IPS DF 6.9 (cell line): ENCODE measurements around the gene TBC1D13.
A peak's percentile ranks its signal among the peaks of the same experiment; 100 is the strongest.

Source experiments
- DNase-seq: peaks from one replicate; pipeline ENCODE4 v3.0.0-alpha.2; 2013; ENCODE audit warnings: low read depth, low spot score
- H3K27ac ChIP-seq: one replicate; pipeline ENCODE4 v1.5.1; 2013; ENCODE audit warnings: low read length, control low read depth
- H3K27me3 ChIP-seq: 2 replicates; pipeline ENCODE4 v1.6.1; 2013; ENCODE audit warnings: mild to moderate bottlenecking, low read length; ENCODE audit not compliant: control insufficient read depth, insufficient read depth
- H3K36me3 ChIP-seq: 2 replicates; pipeline ENCODE4 v1.6.1; 2013; ENCODE audit warnings: low read length; ENCODE audit not compliant: control insufficient read depth, insufficient read depth
- H3K4me1 ChIP-seq: 2 replicates; pipeline ENCODE4 v1.6.1; 2013; ENCODE audit warnings: low read length; ENCODE audit not compliant: control insufficient read depth, insufficient read depth
- H3K4me3 ChIP-seq: 2 replicates; pipeline ENCODE4 v1.5.1; 2013; ENCODE audit warnings: mild to moderate bottlenecking, low read length
- H3K9me3 ChIP-seq: 2 replicates; pipeline ENCODE4 v1.6.1; 2013; ENCODE audit warnings: low read length, inconsistent platforms; ENCODE audit not compliant: control insufficient read depth, insufficient read depth
- WGBS: extraction: QIAGEN DNeasy Blood & Tissue Kit; methylation state at CpG from one replicate; pipeline ENCODE4 v1.1.7; 2013; ENCODE audit warnings: mixed read lengths, missing lambda C conversion rate; ENCODE audit not compliant: insufficient read length, insufficient coverage; 5-methylcytosine and 5-hydroxymethylcytosine counted together

Gene TBC1D13

GRCh38 chr9:128820665-128821583, 33.9 kb downstream of the TBC1D13 start:
- H3K27ac ChIP-seq, result no peak overlapping the region
- no peaks in the 10 kb centered on the region for H3K27me3 ChIP-seq
- DNase-seq, result no peak
- H3K4me3 ChIP-seq, result no peak overlapping the region
- WGBS, result no CpG with 5 or more reads among the region's 24 CpGs
- H3K9me3 ChIP-seq, result no peaks in the 10 kb centered on the region
- H3K36me3 ChIP-seq, result peaks cover 33% of the 10 kb centered on the region
- H3K4me1 ChIP-seq, result no peaks in the 10 kb centered on the region; the same call in 1 of the 2 replicates

- no peaks in the 10 kb centered on the region for H3K27me3 ChIP-seq
- H3K4me1 ChIP-seq, result no peaks in the 10 kb centered on the region; the same call in 1 of the 2 replicates
- no peak overlapping the region for H3K27ac ChIP-seq
- DNase-seq, result no peak
- peaks cover 41% of the 10 kb centered on the region for H3K36me3 ChIP-seq
- H3K4me3 ChIP-seq, result no peak overlapping the region
- WGBS, result no CpG with 5 or more reads among the region's 16 CpGs
- H3K9me3 ChIP-seq, result no peaks in the 10 kb centered on the region
Measured at GRCh38 chr9:128821584-128822406, 34.7 kb downstream of the TBC1D13 start.

- H3K4me3 ChIP-seq, result no peak overlapping the region
- H3K27ac ChIP-seq, result no peak overlapping the region
- H3K4me1 ChIP-seq, result no peaks in the 10 kb centered on the region; the same call in 1 of the 2 replicates
- H3K9me3 ChIP-seq, result no peaks in the 10 kb centered on the region
- no peak for DNase-seq
- no CpG with 5 or more reads among the region's 22 CpGs for WGBS
- peaks cover 46% of the 10 kb centered on the region for H3K36me3 ChIP-seq
- no peaks in the 10 kb centered on the region for H3K27me3 ChIP-seq
Measured at GRCh38 chr9:128822407-128823042, 35.5 kb downstream of the TBC1D13 start.

- no peak overlapping the region for H3K4me3 ChIP-seq
- H3K27me3 ChIP-seq, result no peaks in the 10 kb centered on the region
- no CpG with 5 or more reads among the region's 19 CpGs for WGBS
- no peak for DNase-seq
- no peaks in the 10 kb centered on the region; the same call in 1 of the 2 replicates for H3K4me1 ChIP-seq
- no peaks in the 10 kb centered on the region for H3K9me3 ChIP-seq
- no peak overlapping the region for H3K27ac ChIP-seq
- H3K36me3 ChIP-seq, result peaks cover 46% of the 10 kb centered on the region
Measured at GRCh38 chr9:128823362-128823902, 36.4 kb downstream of the TBC1D13 start.

- H3K4me3 ChIP-seq, result no peak overlapping the region
- H3K9me3 ChIP-seq, result no peaks in the 10 kb centered on the region
- no CpG with 5 or more reads among the region's 12 CpGs for WGBS
- H3K36me3 ChIP-seq, result peaks cover 46% of the 10 kb centered on the region
- H3K27me3 ChIP-seq, result no peaks in the 10 kb centered on the region
- no peak for DNase-seq
- H3K27ac ChIP-seq, result no peak overlapping the region
- no peaks in the 10 kb centered on the region; the same call in none of the 2 replicates for H3K4me1 ChIP-seq
Measured at GRCh38 chr9:128823903-128824406, 36.9 kb downstream of the TBC1D13 start.

- Histone ChIP-seq H3K36me3 (peaks cover 46% of the 10 kb centered on the region), H3K9me3 (no peaks in the 10 kb centered on the region), H3K27ac (no peak overlapping the region), H3K4me1 (no peaks in the 10 kb centered on the region; the same call in 1 of the 2 replicates), H3K4me3 (no peak overlapping the region), H3K27me3 (no peaks in the 10 kb centered on the region)
- DNase-seq, result no peak
- no CpG with 5 or more reads among the region's 7 CpGs for WGBS
Measured at GRCh38 chr9:128824911-128825310, 37.9 kb downstream of the TBC1D13 start.

- DNase-seq, result no peak
- Histone ChIP-seq H3K4me1 (no peaks in the 10 kb centered on the region; the same call in 1 of the 2 replicates), H3K36me3 (peaks cover 46% of the 10 kb centered on the region), H3K4me3 (no peak overlapping the region), H3K27ac (no peak overlapping the region), H3K9me3 (no peaks in the 10 kb centered on the region), H3K27me3 (no peaks in the 10 kb centered on the region)
- no CpG with 5 or more reads among the region's 22 CpGs for WGBS
Measured at GRCh38 chr9:128825923-128826700, 39.1 kb downstream of the TBC1D13 start.

GRCh38 chr9:128828267-128828666, 41.2 kb downstream of the TBC1D13 start:
- H3K36me3 ChIP-seq, result peaks cover 36% of the 10 kb centered on the region
- no CpG with 5 or more reads among the region's 8 CpGs for WGBS
- H3K27me3 ChIP-seq, result no peaks in the 10 kb centered on the region
- no peak overlapping the region for H3K27ac ChIP-seq
- no peaks in the 10 kb centered on the region for H3K9me3 ChIP-seq
- DNase-seq, result no peak
- no peaks in the 10 kb centered on the region; the same call in 1 of the 2 replicates for H3K4me1 ChIP-seq
- H3K4me3 ChIP-seq, result no peak overlapping the region

- DNase-seq, result no peak
- Histone ChIP-seq H3K27ac (no peak overlapping the region), H3K9me3 (no peaks in the 10 kb centered on the region), H3K4me1 (no peaks in the 10 kb centered on the region; the same call in 1 of the 2 replicates), H3K4me3 (peak overlapping the region; percentile 86), H3K27me3 (no peaks in the 10 kb centered on the region), H3K36me3 (peaks cover 33% of the 10 kb centered on the region)
- no CpG with 5 or more reads among the region's 18 CpGs for WGBS
Measured at GRCh38 chr9:128828719-128829452, 41.8 kb downstream of the TBC1D13 start.
